Fibroblast of lung (primary cell): Measurements from ENCODE around the gene METTL26. TPM values are rescaled to one million over a fixed set of nuclear protein-coding genes. Genes with fewer than 3 reads are reported as not detected.

Experiments
- DNase-seq, 2 donors: peaks; one replicate each; pipeline versions ENCODE4 v3.0.0 to v3.0.0-alpha.2; 2010; ENCODE audit warnings: low read depth in 2 of 2
- H2AFZ ChIP-seq: 2 replicates; pipeline ENCODE4 v1.5.1; 2012; ENCODE audit warnings: low read length, control low read depth, inconsistent platforms
- H3K27ac ChIP-seq: 2 replicates; pipeline ENCODE4 v1.5.1; 2011; ENCODE audit warnings: low read length, control low read depth; ENCODE audit not compliant: insufficient read depth
- H3K27me3 ChIP-seq: 2 replicates; pipeline ENCODE4 v1.5.1; 2011; ENCODE audit warnings: mild to moderate bottlenecking, low read length; ENCODE audit not compliant: control insufficient read depth, insufficient read depth
- H3K36me3 ChIP-seq: 2 replicates; pipeline ENCODE4 v1.5.1; 2011; ENCODE audit warnings: low read length; ENCODE audit not compliant: control insufficient read depth, insufficient read depth
- H3K4me1 ChIP-seq: 2 replicates; pipeline ENCODE4 v1.5.1; 2011; ENCODE audit warnings: low read length; ENCODE audit not compliant: control insufficient read depth, insufficient read depth; ENCODE audit errors: extremely low read depth
- H3K4me2 ChIP-seq: 2 replicates; pipeline ENCODE4 v1.5.1; 2011; ENCODE audit warnings: low read length, control low read depth; ENCODE audit not compliant: insufficient read depth; ENCODE audit errors: extremely low read depth
- H3K4me3 ChIP-seq, 4 experiments: fragments of 200-600 bp in 1 of 4; sonication (generic) in 1 of 4; replicated peaks in 1 of 4; 2 replicates each; pipeline ENCODE4 v1.5.1; 2011 to 2016; ENCODE audit warnings: low read length in 4 of 4, low read depth in 3 of 4, mild to moderate bottlenecking in 3 of 4, control low read depth in 2 of 4, inconsistent platforms in 1 of 4, mixed read lengths in 1 of 4; ENCODE audit not compliant: insufficient read depth in 1 of 4; ENCODE audit errors: control extremely low read depth in 1 of 4
- H3K79me2 ChIP-seq: 2 replicates; pipeline ENCODE4 v1.5.1; 2012; ENCODE audit warnings: mild to moderate bottlenecking, low read length, inconsistent platforms; ENCODE audit not compliant: control insufficient read depth, insufficient read depth
- H3K9ac ChIP-seq: 2 replicates; pipeline ENCODE4 v1.5.1; 2011; ENCODE audit warnings: mild to moderate bottlenecking, low read length, control low read depth; ENCODE audit not compliant: insufficient read depth
- H3K9me3 ChIP-seq: 2 replicates; pipeline ENCODE4 v1.5.1; 2012; ENCODE audit warnings: low read depth, low read length; ENCODE audit not compliant: control insufficient read depth, insufficient read depth
- H4K20me1 ChIP-seq: 2 replicates; pipeline ENCODE4 v1.5.1; 2011; ENCODE audit warnings: low read length; ENCODE audit not compliant: control insufficient read depth, insufficient read depth; ENCODE audit errors: extremely low read depth
- CTCF ChIP-seq, 2 donors: IDR thresholded peaks in 1 of 2; conservative IDR thresholded peaks in 1 of 2; 1 replicate in 1 of 2; 2 replicates in 1 of 2; pipeline ENCODE4 v1.5.1; 2011 to 2012; ENCODE audit warnings: low read length in 2 of 2, control low read depth in 1 of 2, inconsistent platforms in 1 of 2, low read depth in 1 of 2, mild to moderate bottlenecking in 1 of 2
- EZH2 ChIP-seq: IDR thresholded peaks from 2 replicates; pipeline ENCODE4 v1.5.1; 2012; ENCODE audit warnings: low read length, control low read depth, mild to moderate bottlenecking; ENCODE audit errors: missing control alignments
- polyA plus RNA-seq, 2 donors: library from polyadenylated mRNA; depleted of rRNA in 1 of 2; stranded (reverse) in 1 of 2; unstranded in 1 of 2; fragments of >200 nt; gene quantifications; 2 replicates each; pipeline ENCODE4 v1.2.1, GENCODE V29; 2011 to 2012; ENCODE audit warnings: missing spikeins in 1 of 2
- total RNA-seq: library from RNA; depleted of rRNA; stranded (reverse); fragments of >200 nt; gene quantifications from 2 replicates; pipeline ENCODE4 v1.2.1, GENCODE V29; 2014

The METTL26 gene
- total and polyA plus RNA-seq, 2 donors (not counting 1 experiment from before 2014, with no cell fraction given): 39.2 to 71.7 TPM

GRCh38 chr16:666572-666971, 30.5 kb upstream of the METTL26 start:
- Histone ChIP-seq H3K4me1 (peaks cover 7% of the 10 kb centered on the region), H2AFZ (no peak overlapping the region), H4K20me1 (no peaks in the 10 kb centered on the region), H3K4me2 (no peak overlapping the region), H3K9me3 (no peaks in the 10 kb centered on the region), H3K9ac (no peak overlapping the region), H3K36me3 (peaks cover 25% of the 10 kb centered on the region), H3K27me3 (no peaks in the 10 kb centered on the region), H3K27ac (no peak overlapping the region), H3K4me3 (no peak overlapping the region), H3K79me2 (peaks cover 23% of the 10 kb centered on the region)
- no peak for TF ChIP-seq CTCF (conservative IDR thresholded peaks at IDR 0.05 in 1 of 2, IDR thresholded peaks at IDR 0.05 in 1 of 2; ENCODE audit: low read depth in 1 of 2, low read length in 2 of 2)
- DNase-seq: no peak

GRCh38 chr16:662597-662996, 26.5 kb upstream of the METTL26 start:
- no peak overlapping the region for H3K9ac ChIP-seq
- H3K27me3 ChIP-seq: no peaks in the 10 kb centered on the region
- no peaks in the 10 kb centered on the region for H3K4me1 ChIP-seq
- no peak for DNase-seq
- H3K9me3 ChIP-seq: no peaks in the 10 kb centered on the region
- H3K4me2 ChIP-seq: no peak overlapping the region
- no peak overlapping the region for H2AFZ ChIP-seq
- no peak for TF ChIP-seq EZH2
- no peak for TF ChIP-seq CTCF (conservative IDR thresholded peaks at IDR 0.05 in 1 of 2, IDR thresholded peaks at IDR 0.05 in 1 of 2; ENCODE audit: low read depth in 1 of 2, low read length in 2 of 2)
- H3K27ac ChIP-seq: no peak overlapping the region
- H4K20me1 ChIP-seq: no peaks in the 10 kb centered on the region
- H3K79me2 ChIP-seq: no peaks in the 10 kb centered on the region
- H3K36me3 ChIP-seq: peaks cover 7% of the 10 kb centered on the region
- no peak overlapping the region for H3K4me3 ChIP-seq

GRCh38 chr16:662095-662494, 26.0 kb upstream of the METTL26 start:
- TF ChIP-seq CTCF (conservative IDR thresholded peaks at IDR 0.05 in 1 of 2, IDR thresholded peaks at IDR 0.05 in 1 of 2; ENCODE audit: low read depth in 1 of 2, low read length in 2 of 2): no peak
- no peak for TF ChIP-seq EZH2
- Histone ChIP-seq H3K36me3 (peaks cover 9% of the 10 kb centered on the region), H3K9ac (no peak overlapping the region), H3K4me2 (no peak overlapping the region), H3K9me3 (no peaks in the 10 kb centered on the region), H3K4me1 (no peaks in the 10 kb centered on the region), H3K79me2 (no peaks in the 10 kb centered on the region), H4K20me1 (no peaks in the 10 kb centered on the region), H3K27ac (no peak overlapping the region), H3K27me3 (no peaks in the 10 kb centered on the region), H3K4me3 (no peak overlapping the region), H2AFZ (no peak overlapping the region)
- DNase-seq: no peak
